PC-3 (cell line): ENCODE measurements around the gene LRRC66. TPM values are rescaled to one million over a fixed set of nuclear protein-coding genes. Genes with fewer than 3 reads are reported as not detected.

ENCODE experiments used
- ATAC-seq: fragments of 200-7000 bp; cut with Tn5 transposase; 2 replicates; pipeline ENCODE4 v1.9.1; 2020; ENCODE audit warnings: mild to moderate bottlenecking, moderate library complexity
- BruUV-seq: library from RNA; stranded (reverse); fragments of 400-500 nt; replicated peaks from 2 replicates; lab custom pipeline; 2021; lab: Mats Ljungman, UMichigan
- CTCF ChIA-PET: fragments of 300-600 bp; sonication (Branson Sonifier 250); formaldehyde crosslinking; loops from one replicate; lab custom pipeline; 2022; ENCODE audit warnings: antibody characterized with exemption; lab: Charles Lee
- POLR2A ChIA-PET: fragments of 300-600 bp; sonication (Branson Sonifier 250); formaldehyde crosslinking; loops from one replicate; lab custom pipeline; 2022; ENCODE audit warnings: antibody characterized with exemption; ENCODE audit not compliant: unreplicated experiment; lab: Charles Lee
- DNase-seq: peaks from one replicate; pipeline ENCODE4 v3.0.0-alpha.2; 2015
- H2AFZ ChIP-seq: fragments of 300-600 bp; sonication (generic); 2 replicates; pipeline ENCODE4 v1.6.0; 2016; ENCODE audit warnings: antibody characterized with exemption, low read length
- H3F3A ChIP-seq: fragments of 300-600 bp; sonication (generic); one replicate; pipeline ENCODE4 v1.6.0; 2017; ENCODE audit warnings: antibody characterized with exemption, low read length, control low read depth, mild to moderate bottlenecking; ENCODE audit not compliant: unreplicated experiment
- H3K27ac ChIP-seq: fragments of 300-600 bp; sonication (generic); 2 replicates; pipeline ENCODE4 v1.5.1; 2016; ENCODE audit warnings: mild to moderate bottlenecking, low read length
- H3K27me3 ChIP-seq: fragments of 300-600 bp; sonication (generic); 2 replicates; pipeline ENCODE4 v1.6.1; 2016; ENCODE audit warnings: low read length, mixed read lengths
- H3K36me3 ChIP-seq: fragments of 300-600 bp; sonication (generic); 2 replicates; pipeline ENCODE4 v1.6.1; 2016; ENCODE audit warnings: low read depth, mixed run types, low read length, mixed read lengths
- H3K4me1 ChIP-seq: fragments of 300-600 bp; sonication (generic); 2 replicates; pipeline ENCODE4 v1.5.1; 2016; ENCODE audit warnings: low read length; ENCODE audit not compliant: insufficient read depth
- H3K4me2 ChIP-seq: fragments of 300-600 bp; sonication (generic); 2 replicates; pipeline ENCODE4 v1.6.0; 2016; ENCODE audit warnings: low read length
- H3K4me3 ChIP-seq: fragments of 300-600 bp; sonication (generic); 2 replicates; pipeline ENCODE4 v1.5.1; 2016; ENCODE audit warnings: mild to moderate bottlenecking, low read length, mixed read lengths
- H3K79me2 ChIP-seq: fragments of 300-600 bp; sonication (generic); 2 replicates; pipeline ENCODE4 v1.6.1; 2017; ENCODE audit warnings: low read length, mixed read lengths
- H3K9ac ChIP-seq: fragments of 300-600 bp; sonication (generic); 2 replicates; pipeline ENCODE4 v1.6.0; 2016; ENCODE audit warnings: mild to moderate bottlenecking, low read length
- H3K9me2 ChIP-seq: fragments of 300-600 bp; sonication (generic); replicated peaks from 2 replicates; pipeline ENCODE4 v1.6.1; 2016; ENCODE audit warnings: mixed run types, low read length, mixed read lengths
- H3K9me3 ChIP-seq: fragments of 300-600 bp; sonication (generic); 2 replicates; pipeline ENCODE4 v1.6.1; 2016; ENCODE audit warnings: low read length, mixed read lengths
- H4K20me1 ChIP-seq: fragments of 300-600 bp; sonication (generic); 2 replicates; pipeline ENCODE4 v1.6.1; 2016; ENCODE audit warnings: low read length, mixed read lengths
- CTCF ChIP-seq: fragments of 300-600 bp; sonication (generic); conservative IDR thresholded peaks from 2 replicates; pipeline ENCODE4 v1.5.1; 2017; ENCODE audit warnings: antibody characterized with exemption, low read depth, mild to moderate bottlenecking, low read length
- EZH2 ChIP-seq: fragments of 300-600 bp; sonication (generic); IDR thresholded peaks from one replicate; pipeline ENCODE4 v1.6.1; 2017; ENCODE audit warnings: antibody characterized with exemption, mild to moderate bottlenecking, low read length; ENCODE audit not compliant: unreplicated experiment
- EZH2phosphoT487 ChIP-seq: fragments of 300-600 bp; sonication (generic); IDR thresholded peaks from 2 replicates; pipeline ENCODE4 v1.6.1; 2018; ENCODE audit warnings: mild to moderate bottlenecking, antibody characterized with exemption, low read length, borderline replicate concordance
- intact Hi-C: fragments of 100-400 bp; cut with micrococcal nuclease; formaldehyde crosslinking; loops from 2 replicates; pipeline ENCODE4 v1.9.0; 2023
- total RNA-seq: library from RNA; depleted of rRNA; stranded (reverse); fragments of >200 nt; gene quantifications from 2 replicates; pipeline ENCODE4 v1.2.3, GENCODE V29; 2014

Gene LRRC66
- total RNA-seq, 1 experiment from 2014 or later = 1.1 TPM

- DNase-seq = no peak
- TF ChIP-seq EZH2 (no peak), EZH2phosphoT487 (no peak), CTCF (no peak)
- H3F3A ChIP-seq = no peaks in the 10 kb centered on the region
- no peaks in the 10 kb centered on the region for H3K36me3 ChIP-seq
- H4K20me1 ChIP-seq = no peaks in the 10 kb centered on the region
- ATAC-seq = peak; percentile 38; the same call in 1 of the 2 replicates
- no peaks in the 10 kb centered on the region for H3K4me1 ChIP-seq
- intact Hi-C loops = no loop called here
- no peaks in the 10 kb centered on the region for H3K79me2 ChIP-seq
- H3K4me3 ChIP-seq = no peak overlapping the region
- ChIA-PET CTCF (no interaction called here), POLR2A (no interaction called here)
- no peaks in the 10 kb centered on the region for H3K9me2 ChIP-seq
- H3K9ac ChIP-seq = no peak overlapping the region
- BruUV-seq = no TSS peak
- no peak overlapping the region for H3K4me2 ChIP-seq
- H3K9me3 ChIP-seq = no peaks in the 10 kb centered on the region
- H3K27ac ChIP-seq = no peak overlapping the region
- no peaks in the 10 kb centered on the region for H3K27me3 ChIP-seq
- no peak overlapping the region for H2AFZ ChIP-seq
These were observed 9.2 kb downstream of the LRRC66 start for GRCh38 chr4:52010986-52011385.

GRCh38 chr4:52006887-52007286, 13.3 kb downstream of the LRRC66 start:
- POLR2A ChIA-PET = no interaction called here
- no TSS peak for BruUV-seq
- H3K9me2 ChIP-seq = no peaks in the 10 kb centered on the region

More at GRCh38 chr4:52006887-52007286, 13.3 kb downstream of the LRRC66 start:
- intact Hi-C loops = no loop called here
- H3K27ac ChIP-seq = no peak overlapping the region
- H3F3A ChIP-seq = no peaks in the 10 kb centered on the region
- DNase-seq = no peak
- no peak for ATAC-seq
- H4K20me1 ChIP-seq = no peaks in the 10 kb centered on the region
- TF ChIP-seq EZH2phosphoT487 = no peak
- no peak for TF ChIP-seq CTCF
- TF ChIP-seq EZH2 = no peak
- CTCF ChIA-PET = no interaction called here
- H3K9ac ChIP-seq = no peak overlapping the region
- peaks cover 16% of the 10 kb centered on the region for H3K4me1 ChIP-seq
- H3K4me2 ChIP-seq = no peak overlapping the region
- no peaks in the 10 kb centered on the region for H3K9me3 ChIP-seq
- no peaks in the 10 kb centered on the region for H3K27me3 ChIP-seq
- H2AFZ ChIP-seq = no peak overlapping the region
- H3K79me2 ChIP-seq = no peaks in the 10 kb centered on the region
- H3K4me3 ChIP-seq = no peak overlapping the region
- H3K36me3 ChIP-seq = no peaks in the 10 kb centered on the region
